Heart right ventricle (tissue), 16 donors: ENCODE data around the gene IQSEC1. TPM values are rescaled to one million over a fixed set of nuclear protein-coding genes. Genes with fewer than 3 reads are reported as not detected.

Experiments
- ATAC-seq, 8 donors: fragments of 200-7000 bp; cut with Tn5 transposase; one replicate each; pipeline ENCODE4 v1.9.1; 2020; ENCODE audit warnings: mild to moderate bottlenecking in 8 of 8, moderate library complexity in 8 of 8, moderate number of reproducible peaks in 1 of 8
- DNase-seq, 2 donors: peaks; one replicate each; pipeline ENCODE4 v3.0.0-alpha.2; 2020
- H3K27ac ChIP-seq, 10 donors: fragments of 200-600 bp; sonication (generic) in 2 of 10; one replicate each; pipeline versions ENCODE4 v1.5.0 to v1.8.0; 2020 to 2022; ENCODE audit warnings: mild to moderate bottlenecking in 3 of 10
- H3K27me3 ChIP-seq, 7 donors: fragments of 200-600 bp; one replicate each; pipeline ENCODE4 v1.8.0; 2021 to 2022; ENCODE audit warnings: mild to moderate bottlenecking in 2 of 7
- H3K36me3 ChIP-seq, 9 donors: fragments of 200-600 bp; sonication (generic) in 1 of 9; one replicate each; pipeline versions ENCODE4 v1.5.0 to v1.8.0; 2020 to 2022; ENCODE audit warnings: mild to moderate bottlenecking in 2 of 9
- H3K4me1 ChIP-seq, 9 donors: fragments of 200-600 bp; sonication (generic) in 1 of 9; one replicate each; pipeline versions ENCODE4 v1.5.0 to v1.8.0; 2020 to 2022; ENCODE audit warnings: mild to moderate bottlenecking in 4 of 9
- H3K4me3 ChIP-seq, 10 donors: fragments of 200-600 bp; sonication (generic) in 2 of 10; one replicate each; pipeline versions ENCODE4 v1.5.0 to v1.8.0; 2020 to 2022; ENCODE audit warnings: mild to moderate bottlenecking in 7 of 10, moderate library complexity in 2 of 10
- H3K9me3 ChIP-seq, 11 donors: fragments of 200-600 bp in 10 of 11; sonication (generic) in 2 of 11; one replicate each; pipeline versions ENCODE4 v1.5.0 to v1.8.0; 2013 to 2022; ENCODE audit warnings: mild to moderate bottlenecking in 2 of 11, control low read depth in 1 of 11, moderate library complexity in 1 of 11
- WGBS, 2 donors: extraction: QIAGEN DNeasy Blood & Tissue Kit; methylation state at CpG; one replicate each; pipeline ENCODE4 v1.1.7; 2013; ENCODE audit warnings: inconsistent platforms in 1 of 2; 5-methylcytosine and 5-hydroxymethylcytosine counted together
- intact Hi-C, 10 donors: fragments of 100-400 bp; cut with DNase I; formaldehyde crosslinking; loops; one replicate each; pipeline versions ENCODE4 v1.11.1 to v1.14.2; 2022
- polyA plus RNA-seq, 2 donors: library from polyadenylated mRNA; stranded (reverse); fragments of 200-250 nt; gene quantifications; one replicate each; pipeline ENCODE4 v1.2.3, GENCODE V29; 2013
- total RNA-seq, 10 donors: library from RNA; stranded (reverse); fragmentation: NEBNext Ultra II Directional in 3 of 10; extraction: Animal tissue kit (Norgen Biotek cat#: 25700) in 3 of 10; gene quantifications; one replicate each; pipeline versions ENCODE4 v1.2.1 to v1.2.4, GENCODE V29; 2021 to 2023
- TF ChIP-seq, protein P1 (sequence below), 9 donors: fragments of 200-600 bp; sonication (generic) in 2 of 9; IDR thresholded peaks; one replicate each; pipeline versions ENCODE4 v1.5.0 to v1.8.0; 2021 to 2022; ENCODE audit warnings: antibody characterized with exemption in 9 of 9, mild to moderate bottlenecking in 5 of 9, moderate library complexity in 1 of 9
- donor health status: Arrhythmogenic right ventricular cardiomyopathy.
- donor health status: ischemic (EF 13 %, LVEDD 7.1; RV severe dilation, severe dysfunction).
- donor health status: healthy with polysubstance abuse.
- donor health status: DM: no; HTN: yes; CAD: no.
- donor health status: DM: no; HTN: no; CAD: no.
- donor health status: ischemic (EF 25% LVEDD 6.9; RV normal size, moderate dysfunction).
- donor health status: ischemic (EF 25% LVEDD 5.7; RV mildly dilated, moderate dysfunction).
- donor health status: healthy.
- donor health status: DM: yes; HTN: yes; CAD: no.
- donor health status: Ischemic cardiomyopathy.
- donor health status: ischemic (EF 35%, LVEDD 5.7; RV mildly dilated, moderate dysfunction).
- donor health status: nonischemic (EF 11% LVEDD 7.7; RV severe dilation, severe dysfunction).
- donor health status: DM: yes; HTN: yes; CAD: no.
- donor health status: PGD.
- donor health status: ischemic (EF 29% LVEDD 5.4; RV normal size, mild dysfunction).
- donor health status: nonischemic (EF 23%, LVEDD 6.1; RV moderate dilation, normal function).

The IQSEC1 gene
- total and polyA plus RNA-seq, 12 donors, result 13.1 to 73.9 (median 60.4) TPM

DNA sequence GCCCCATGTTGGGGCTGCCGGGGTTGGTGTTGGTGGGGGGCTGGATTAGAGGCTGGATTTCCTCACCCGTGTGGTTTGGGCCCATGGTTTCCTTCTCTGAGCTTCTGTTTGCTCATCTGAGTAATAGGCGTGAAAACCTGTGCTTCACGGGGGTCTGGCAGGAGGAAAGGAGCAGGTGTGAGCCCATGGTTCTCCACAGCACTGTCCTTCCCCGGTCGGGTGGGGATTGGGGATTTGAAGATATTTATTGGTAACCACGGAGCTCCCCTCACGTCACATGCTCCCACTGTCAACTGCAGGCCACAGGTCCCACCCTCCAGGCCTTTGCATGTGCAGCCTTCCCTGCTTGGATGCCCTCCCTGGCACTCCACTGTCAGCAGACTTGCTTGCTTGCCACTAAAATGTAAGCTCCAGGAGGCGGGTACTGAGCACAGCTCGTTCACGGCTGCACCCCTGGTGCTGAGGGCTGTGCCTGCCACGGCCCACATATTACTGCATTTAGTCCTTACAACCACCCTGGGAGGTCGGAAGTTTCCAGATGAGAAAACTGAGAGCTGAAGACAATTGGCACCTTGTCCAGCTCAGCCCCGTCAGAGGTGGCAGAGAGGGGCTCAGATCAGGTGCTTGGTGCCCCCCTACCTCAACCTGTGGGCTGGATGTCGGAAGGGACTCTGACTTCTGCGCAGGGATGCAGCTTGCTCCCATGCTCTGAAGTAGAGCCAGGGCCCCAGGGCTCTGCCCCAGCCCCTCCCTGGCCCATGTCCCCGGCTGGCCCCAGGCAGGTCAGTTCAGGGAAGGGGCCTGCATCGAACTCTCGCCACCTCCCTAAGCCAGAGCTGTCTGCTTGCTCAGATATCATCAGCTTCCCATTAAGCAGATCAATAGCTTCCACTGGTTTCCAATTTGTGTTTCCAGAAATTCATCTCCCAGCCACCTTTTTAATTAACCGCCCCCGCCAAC, 29.4 kb upstream of the IQSEC1 start:
- no peak for DNase-seq
- TF ChIP-seq, protein P1, sequence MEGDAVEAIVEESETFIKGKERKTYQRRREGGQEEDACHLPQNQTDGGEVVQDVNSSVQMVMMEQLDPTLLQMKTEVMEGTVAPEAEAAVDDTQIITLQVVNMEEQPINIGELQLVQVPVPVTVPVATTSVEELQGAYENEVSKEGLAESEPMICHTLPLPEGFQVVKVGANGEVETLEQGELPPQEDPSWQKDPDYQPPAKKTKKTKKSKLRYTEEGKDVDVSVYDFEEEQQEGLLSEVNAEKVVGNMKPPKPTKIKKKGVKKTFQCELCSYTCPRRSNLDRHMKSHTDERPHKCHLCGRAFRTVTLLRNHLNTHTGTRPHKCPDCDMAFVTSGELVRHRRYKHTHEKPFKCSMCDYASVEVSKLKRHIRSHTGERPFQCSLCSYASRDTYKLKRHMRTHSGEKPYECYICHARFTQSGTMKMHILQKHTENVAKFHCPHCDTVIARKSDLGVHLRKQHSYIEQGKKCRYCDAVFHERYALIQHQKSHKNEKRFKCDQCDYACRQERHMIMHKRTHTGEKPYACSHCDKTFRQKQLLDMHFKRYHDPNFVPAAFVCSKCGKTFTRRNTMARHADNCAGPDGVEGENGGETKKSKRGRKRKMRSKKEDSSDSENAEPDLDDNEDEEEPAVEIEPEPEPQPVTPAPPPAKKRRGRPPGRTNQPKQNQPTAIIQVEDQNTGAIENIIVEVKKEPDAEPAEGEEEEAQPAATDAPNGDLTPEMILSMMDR (IDR thresholded peaks at IDR 0.05), result no peak
- no peak for ATAC-seq
- H3K4me1 ChIP-seq, result no peaks in the 10 kb centered on the region
- no peaks in the 10 kb centered on the region for H3K36me3 ChIP-seq
- H3K4me3 ChIP-seq, result no peak overlapping the region
- H3K27me3 ChIP-seq, result peaks cover 0 to 2% (median 0%) of the 10 kb centered on the region in 7 donors
- no peak overlapping the region for H3K27ac ChIP-seq
- WGBS, 2 donors, result 84 to 85% methylated on average over 21 of the region's 21 CpGs
- no peaks in the 10 kb centered on the region for H3K9me3 ChIP-seq
- intact Hi-C loops, result no loop called here

DNA sequence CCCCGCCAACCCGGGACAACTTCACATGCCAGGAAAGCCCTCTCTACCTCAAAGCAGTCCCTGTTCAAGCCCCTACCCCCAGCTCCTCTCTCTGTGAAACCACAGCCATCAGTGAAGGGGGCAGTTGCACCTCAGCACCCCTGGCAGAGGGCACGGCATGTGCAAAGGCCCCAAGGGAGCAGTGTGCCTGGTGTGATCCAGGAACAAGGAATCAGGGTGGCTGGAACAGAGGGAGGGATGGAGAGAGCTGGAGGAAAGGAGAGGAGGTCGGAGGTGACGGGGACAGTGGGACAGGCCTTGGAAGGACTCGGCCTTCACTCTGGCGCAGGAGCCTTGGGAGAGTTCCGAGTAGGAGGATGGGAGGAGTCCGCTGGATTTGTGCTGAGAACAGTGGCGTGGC, 26.5 kb upstream of the IQSEC1 start:
- H3K4me1 ChIP-seq, result peaks cover 0 to 6% (median 0%) of the 10 kb centered on the region in 9 donors
- H3K9me3 ChIP-seq, result no peaks in the 10 kb centered on the region
- no peak overlapping the region for H3K4me3 ChIP-seq
- DNase-seq (no peak), ATAC-seq (no peak)
- H3K36me3 ChIP-seq, result no peaks in the 10 kb centered on the region
- intact Hi-C loops, result loop anchor here in 3 of 10 donors (10.0 kb wide), 3 partner anchors 95 to 555 kb away; no protein-coding TSS in a partner anchor
- no peak overlapping the region for H3K27ac ChIP-seq
- WGBS, 2 donors, result 88 to 92% methylated on average over 10 of the region's 10 CpGs
- peaks cover 0 to 1% (median 0%) of the 10 kb centered on the region in 7 donors for H3K27me3 ChIP-seq
- TF ChIP-seq, protein P1 (IDR thresholded peaks at IDR 0.05), result no peak

DNA sequence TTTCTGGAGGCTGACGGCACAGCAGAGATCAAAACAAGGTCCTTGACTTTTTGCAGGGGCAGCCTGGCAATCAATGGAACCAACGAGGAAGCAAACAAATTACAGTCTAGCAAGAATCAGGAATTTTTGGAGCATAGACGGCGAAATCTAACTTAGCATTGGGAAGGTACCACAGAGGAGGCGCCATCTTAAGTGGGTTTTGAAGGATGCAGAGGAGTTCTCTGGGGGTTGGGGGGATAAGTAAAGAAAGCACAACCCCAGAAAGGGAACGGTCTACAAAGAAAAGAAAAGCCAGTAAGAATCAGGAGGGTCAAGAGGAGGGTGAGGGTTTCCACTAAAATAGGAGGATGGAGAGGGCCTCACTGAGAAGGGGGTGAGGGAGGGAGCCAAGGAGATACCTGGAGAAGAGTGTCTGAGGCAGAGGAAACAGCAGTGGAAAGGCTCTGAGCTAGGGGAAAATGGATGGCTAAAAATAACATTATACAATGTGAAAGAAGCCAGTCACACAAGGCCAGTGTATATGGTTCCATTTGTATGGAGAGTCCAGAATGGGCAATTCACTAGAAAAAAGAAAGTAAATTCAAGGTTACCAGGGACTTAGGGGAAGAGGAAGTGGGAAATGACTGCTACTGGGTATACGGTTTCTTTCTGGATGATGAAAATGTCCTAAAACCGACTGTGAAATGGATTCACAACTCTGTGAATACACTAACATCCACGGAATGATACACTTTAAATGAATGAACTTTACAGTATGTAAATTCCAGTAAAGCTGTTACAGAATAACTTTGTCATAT, 25.2 kb upstream of the IQSEC1 start:
- TF ChIP-seq, protein P1 (IDR thresholded peaks at IDR 0.05), result no peak
- peaks cover 0 to 6% (median 0%) of the 10 kb centered on the region in 9 donors for H3K4me1 ChIP-seq
- H3K27me3 ChIP-seq, result no peaks in the 10 kb centered on the region
- H3K27ac ChIP-seq, result no peak overlapping the region
- H3K9me3 ChIP-seq, result no peaks in the 10 kb centered on the region
- no peaks in the 10 kb centered on the region for H3K36me3 ChIP-seq
- 88 to 89% methylated on average over 9 of the region's 9 CpGs for WGBS, 2 donors
- ATAC-seq (no peak), DNase-seq (no peak)
- intact Hi-C loops, result loop anchor here in 3 of 10 donors (10.0 kb wide), 3 partner anchors 96 to 556 kb away; no protein-coding TSS in a partner anchor
- no peak overlapping the region for H3K4me3 ChIP-seq

DNA sequence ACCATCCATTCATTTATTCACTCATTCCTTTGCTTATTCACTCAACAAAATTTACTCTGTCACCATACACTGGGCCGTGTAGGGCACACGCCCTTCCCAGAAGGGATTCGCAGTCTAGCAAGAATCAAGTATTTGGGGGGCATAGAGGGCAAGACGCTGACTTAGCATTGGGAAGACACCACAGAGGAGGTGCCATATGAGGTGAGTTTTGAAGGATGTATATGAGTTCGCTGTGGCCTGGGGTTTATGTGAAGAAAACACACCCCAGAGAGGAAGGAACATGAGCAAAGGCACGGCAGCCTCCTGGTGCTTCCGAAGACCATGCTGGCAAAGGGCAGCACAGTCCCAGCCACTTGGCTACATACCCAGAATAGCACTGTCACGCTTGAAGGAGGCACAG, 23.1 kb upstream of the IQSEC1 start:
- H3K4me1 ChIP-seq, result peaks cover 0 to 24% (median 15%) of the 10 kb centered on the region in 9 donors
- no peaks in the 10 kb centered on the region for H3K27me3 ChIP-seq
- ATAC-seq, result no peak
- DNase-seq, result no peak
- no peaks in the 10 kb centered on the region for H3K9me3 ChIP-seq
- WGBS, 2 donors, result 98 to 99% methylated on average over 8 of the region's 8 CpGs
- intact Hi-C loops, result loop anchor here in 3 of 10 donors (10.0 kb wide), 3 partner anchors 98 to 558 kb away; no protein-coding TSS in a partner anchor
- H3K4me3 ChIP-seq, result no peak overlapping the region
- no peak overlapping the region for H3K27ac ChIP-seq
- no peaks in the 10 kb centered on the region for H3K36me3 ChIP-seq
- TF ChIP-seq, protein P1 (IDR thresholded peaks at IDR 0.05), result no peak
